ENCODE measurements around the gene XYLT2.
A peak's percentile ranks its signal among the peaks of the same experiment; 100 is the strongest.
"Not testable (repeated sequence)": the region's sequence is repeated elsewhere in the genome, so short reads cannot be mapped to it uniquely, and the experiment has no call there.

XYLT2 gene

GRCh38 chr17:50331085-50331791 lies 14.7 kb upstream of the XYLT2 start:
- peaks cover 1% of the 10 kb centered on the region for H3K27me3 Mint-ChIP-seq
- H3K36me3 Mint-ChIP-seq = no peaks in the 10 kb centered on the region
- peaks cover 7% of the 10 kb centered on the region for H3K4me1 Mint-ChIP-seq (ENCODE audit: low read depth)
- H3K27ac Mint-ChIP-seq = no peak overlapping the region
- H3K9me3 Mint-ChIP-seq (ENCODE audit: low read depth) = no peaks in the 10 kb centered on the region
- no peak overlapping the region for H3K4me3 Mint-ChIP-seq

- no peak overlapping the region for H3K27ac Mint-ChIP-seq
These were observed 13.7 kb upstream of the XYLT2 start for GRCh38 chr17:50332196-50332595.

GRCh38 chr17:50333291-50334057 lies 12.5 kb upstream of the XYLT2 start:
- H3K36me3 Mint-ChIP-seq; H3K27ac Mint-ChIP-seq; H3K9me3 Mint-ChIP-seq (ENCODE audit: low read depth); H3K4me1 Mint-ChIP-seq (ENCODE audit: low read depth); H3K27me3 Mint-ChIP-seq: not testable (repeated sequence)
- H3K4me3 Mint-ChIP-seq = peak overlapping the region; percentile 58

More at GRCh38 chr17:50332196-50332595, 13.7 kb upstream of the XYLT2 start:
- Mint-ChIP-seq H3K4me3 (no peak overlapping the region), H3K9me3 (ENCODE audit: low read depth) (no peaks in the 10 kb centered on the region), H3K36me3 (no peaks in the 10 kb centered on the region), H3K4me1 (ENCODE audit: low read depth) (peaks cover 7% of the 10 kb centered on the region), H3K27me3 (peaks cover 1% of the 10 kb centered on the region)

GRCh38 chr17:50337956-50338355 lies 8.0 kb upstream of the XYLT2 start:
- Mint-ChIP-seq H3K27ac (no peak overlapping the region), H3K27me3 (no peaks in the 10 kb centered on the region), H3K36me3 (peaks cover 8% of the 10 kb centered on the region), H3K4me3 (no peak overlapping the region), H3K4me1 (ENCODE audit: low read depth) (peaks cover 6% of the 10 kb centered on the region), H3K9me3 (ENCODE audit: low read depth) (peaks cover 3% of the 10 kb centered on the region)

GRCh38 chr17:50338645-50339044 lies 7.3 kb upstream of the XYLT2 start:
- Mint-ChIP-seq H3K27ac (no peak overlapping the region), H3K4me1 (ENCODE audit: low read depth) (peaks cover 3% of the 10 kb centered on the region), H3K36me3 (peaks cover 8% of the 10 kb centered on the region), H3K27me3 (no peaks in the 10 kb centered on the region), H3K9me3 (ENCODE audit: low read depth) (peaks cover 3% of the 10 kb centered on the region), H3K4me3 (no peak overlapping the region)

GRCh38 chr17:50339381-50339780 lies 6.5 kb upstream of the XYLT2 start:
- Mint-ChIP-seq H3K36me3 (peaks cover 8% of the 10 kb centered on the region), H3K4me3 (no peak overlapping the region)

GRCh38 chr17:50344731-50345365 lies 1.1 kb upstream of the XYLT2 start:
- peak overlapping the region; percentile 80 for H3K4me3 Mint-ChIP-seq
- H3K27ac Mint-ChIP-seq = peak overlapping the region; percentile 86
- H3K9me3 Mint-ChIP-seq (ENCODE audit: low read depth) = no peaks in the 10 kb centered on the region
- peaks cover 28% of the 10 kb centered on the region for H3K4me1 Mint-ChIP-seq (ENCODE audit: low read depth)
- H3K27me3 Mint-ChIP-seq = no peaks in the 10 kb centered on the region
- H3K36me3 Mint-ChIP-seq = no peaks in the 10 kb centered on the region

More at GRCh38 chr17:50339381-50339780, 6.5 kb upstream of the XYLT2 start:
- Mint-ChIP-seq H3K9me3 (ENCODE audit: low read depth) (peaks cover 3% of the 10 kb centered on the region), H3K27me3 (no peaks in the 10 kb centered on the region), H3K4me1 (ENCODE audit: low read depth) (no peaks in the 10 kb centered on the region), H3K27ac (no peak overlapping the region)

- Mint-ChIP-seq H3K4me1 (ENCODE audit: low read depth) (peaks cover 34% of the 10 kb centered on the region), H3K27me3 (no peaks in the 10 kb centered on the region), H3K36me3 (no peaks in the 10 kb centered on the region), H3K4me3 (peak overlapping the region; percentile 90), H3K9me3 (ENCODE audit: low read depth) (no peaks in the 10 kb centered on the region), H3K27ac (peak overlapping the region; percentile 70)
These were observed 589 bp downstream of the XYLT2 start for GRCh38 chr17:50346313-50347116.

GRCh38 chr17:50347117-50347893 lies 1.4 kb downstream of the XYLT2 start:
- no peaks in the 10 kb centered on the region for H3K9me3 Mint-ChIP-seq (ENCODE audit: low read depth)
- H3K4me3 Mint-ChIP-seq = peak overlapping the region; percentile 90
- peak overlapping the region; percentile 77 for H3K27ac Mint-ChIP-seq
- no peaks in the 10 kb centered on the region for H3K36me3 Mint-ChIP-seq
- no peaks in the 10 kb centered on the region for H3K27me3 Mint-ChIP-seq
- H3K4me1 Mint-ChIP-seq (ENCODE audit: low read depth) = peaks cover 37% of the 10 kb centered on the region

GRCh38 chr17:50347894-50348291 lies 2.0 kb downstream of the XYLT2 start:
- H3K4me1 Mint-ChIP-seq (ENCODE audit: low read depth) = peaks cover 37% of the 10 kb centered on the region
- no peaks in the 10 kb centered on the region for H3K9me3 Mint-ChIP-seq (ENCODE audit: low read depth)
- H3K36me3 Mint-ChIP-seq = no peaks in the 10 kb centered on the region
- peak overlapping the region; percentile 90 for H3K4me3 Mint-ChIP-seq
- H3K27ac Mint-ChIP-seq = peak overlapping the region; percentile 77
- no peaks in the 10 kb centered on the region for H3K27me3 Mint-ChIP-seq

GRCh38 chr17:50348522-50349242 lies 2.8 kb downstream of the XYLT2 start:
- H3K9me3 Mint-ChIP-seq (ENCODE audit: low read depth) = no peaks in the 10 kb centered on the region
- H3K27ac Mint-ChIP-seq = peak overlapping the region; percentile 77
- peaks cover 37% of the 10 kb centered on the region for H3K4me1 Mint-ChIP-seq (ENCODE audit: low read depth)
- H3K27me3 Mint-ChIP-seq = no peaks in the 10 kb centered on the region
- H3K36me3 Mint-ChIP-seq = no peaks in the 10 kb centered on the region
- peak overlapping the region; percentile 90 for H3K4me3 Mint-ChIP-seq

GRCh38 chr17:50349243-50349600 lies 3.3 kb downstream of the XYLT2 start:
- peaks cover 37% of the 10 kb centered on the region for H3K4me1 Mint-ChIP-seq (ENCODE audit: low read depth)
- H3K4me3 Mint-ChIP-seq = peak overlapping the region; percentile 51
- H3K9me3 Mint-ChIP-seq (ENCODE audit: low read depth) = no peaks in the 10 kb centered on the region
- H3K27me3 Mint-ChIP-seq = no peaks in the 10 kb centered on the region
- H3K27ac Mint-ChIP-seq = no peak overlapping the region
- no peaks in the 10 kb centered on the region for H3K36me3 Mint-ChIP-seq

GRCh38 chr17:50350733-50351132 lies 4.8 kb downstream of the XYLT2 start:
- peaks cover 32% of the 10 kb centered on the region for H3K4me1 Mint-ChIP-seq (ENCODE audit: low read depth)
- H3K27ac Mint-ChIP-seq = peak overlapping the region; percentile 34
- no peaks in the 10 kb centered on the region for H3K36me3 Mint-ChIP-seq
- no peak overlapping the region for H3K4me3 Mint-ChIP-seq
- H3K9me3 Mint-ChIP-seq (ENCODE audit: low read depth) = no peaks in the 10 kb centered on the region
- no peaks in the 10 kb centered on the region for H3K27me3 Mint-ChIP-seq
